AML-193 (cell line): ENCODE measurements around the gene ARID1A.
"Not testable (repeated sequence)": the region's sequence is repeated elsewhere in the genome, so short reads cannot be mapped to it uniquely, and the experiment has no call there.

Experiments
- DNase-seq, 2 experiments: peaks; one replicate each; lab custom pipeline; 2025; lab: John Stamatoyannopoulos, UW

Gene ARID1A

GRCh38 chr1:26695356-26696118, at the start of gene ARID1A:
ARID1A (plus strand) TSS chr1:26696015; CDS start chr1:26696404, 389 bp downstream.
- peak; percentile 89 to 91 for DNase-seq

- DNase-seq, result no peak
Observed at GRCh38 chr1:26664802-26665201, 31.0 kb upstream of the ARID1A start.

GRCh38 chr1:26666855-26667254, 29.0 kb upstream of the ARID1A start:
- no peak for DNase-seq

- DNase-seq, result not testable (repeated sequence)
Observed at GRCh38 chr1:26668106-26668786, 27.6 kb upstream of the ARID1A start.

GRCh38 chr1:26677306-26678115, 18.3 kb upstream of the ARID1A start:
- DNase-seq, result peak; percentile 86 to 91

GRCh38 chr1:26684763-26685508, 10.9 kb upstream of the ARID1A start:
- no peak for DNase-seq

- DNase-seq, result no peak
Observed at GRCh38 chr1:26686795-26687194, 9.0 kb upstream of the ARID1A start.

- no peak for DNase-seq
Observed at GRCh38 chr1:26689504-26689903, 6.3 kb upstream of the ARID1A start.

GRCh38 chr1:26690157-26690556, 5.7 kb upstream of the ARID1A start:
- DNase-seq, result peak; percentile 61 to 70

GRCh38 chr1:26690576-26691031, 5.2 kb upstream of the ARID1A start:
- no peak for DNase-seq

GRCh38 chr1:26692211-26692792, 3.5 kb upstream of the ARID1A start:
- peak; percentile 91 to 97 for DNase-seq

GRCh38 chr1:26692793-26693490, 2.9 kb upstream of the ARID1A start:
- peak; percentile 97 to 98 for DNase-seq

- no peak for DNase-seq
Observed at GRCh38 chr1:26693599-26694572, 1.9 kb upstream of the ARID1A start.

GRCh38 chr1:26694638-26695355, 1.0 kb upstream of the ARID1A start:
- no peak for DNase-seq

- DNase-seq, result no peak
Observed at GRCh38 chr1:26696119-26696653, 371 bp downstream of the ARID1A start.

- no peak for DNase-seq
Observed at GRCh38 chr1:26696654-26697430, 1.0 kb downstream of the ARID1A start.

GRCh38 chr1:26697431-26697977, 1.7 kb downstream of the ARID1A start:
- no peak for DNase-seq
